Measurements from ENCODE around the gene PPP1R13L. TPM values are rescaled to one million over a fixed set of nuclear protein-coding genes. Genes with fewer than 3 reads are reported as not detected.
A peak's percentile ranks its signal among the peaks of the same experiment; 100 is the strongest.

PPP1R13L gene
- total and polyA plus RNA-seq, 2 of the 8 experiments (the other 6 are each of a cell fraction or from before 2014, with no cell fraction given), result 9.1 to 15.3 TPM

DNA sequence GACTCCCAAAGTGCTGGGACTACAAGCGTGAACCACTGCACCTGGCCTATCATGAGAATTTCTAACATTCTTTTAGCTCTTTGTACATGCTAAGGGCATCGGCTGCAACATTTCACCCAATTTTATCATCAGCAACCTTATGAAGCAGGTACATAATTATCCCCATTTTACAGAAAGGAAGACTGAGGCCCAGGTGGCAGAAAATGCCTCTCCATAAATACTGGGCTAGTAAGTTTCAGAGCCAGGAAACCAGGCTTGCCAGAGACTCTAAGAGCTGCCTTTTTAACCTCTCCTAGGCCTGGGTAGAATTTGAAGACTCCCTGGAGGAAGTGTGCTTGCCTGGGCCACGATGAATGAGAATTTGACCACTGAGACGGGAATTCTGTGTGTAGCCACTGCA lies 36.7 kb downstream of the PPP1R13L start:
- Histone ChIP-seq H3K9ac (replicated peaks in 1 of 4; ENCODE audit: extremely low read depth in 1 of 4, low read depth in 3 of 4, low read length in 3 of 4) (no peak overlapping the region), H4K8ac (ENCODE audit: extremely low read depth, insufficient read depth, low read length) (no peak overlapping the region), H3K4me2 (ENCODE audit: insufficient read depth in 1 of 2, low read depth in 2 of 2, low read length in 2 of 2) (peak overlapping the region in 1 of 2 experiments; percentile 86; a peak in 1 of 4 replicates), H3K18ac (ENCODE audit: extremely low read depth, low read length) (no peak overlapping the region), H3K9me3 (ENCODE audit: insufficient read depth in 2 of 2, low read depth in 1 of 2, low read length in 1 of 2) (no peaks in the 10 kb centered on the region), H4K20me1 (replicated peaks in 1 of 2; ENCODE audit: control insufficient read depth in 1 of 2, insufficient read depth in 2 of 2, low read length in 2 of 2) (peaks cover 5 to 14% of the 10 kb centered on the region in 2 experiments), H2AK5ac (ENCODE audit: low read depth, low read length) (no peak overlapping the region), H3K79me2 (ENCODE audit: control insufficient read depth in 1 of 2, insufficient read depth in 2 of 2, low read length in 2 of 2) (peaks cover 0 to 14% of the 10 kb centered on the region in 2 experiments; a peak in 1 of 4 replicates), H2BK20ac (ENCODE audit: low read length) (no peak overlapping the region), H2AFZ (ENCODE audit: low read length) (no peak overlapping the region), H3K79me1 (ENCODE audit: low read depth, low read length) (peaks cover 6% of the 10 kb centered on the region; the same call in 1 of the 2 replicates), H3K27ac (ENCODE audit: low read depth, low read length) (no peak overlapping the region), H3K23ac (ENCODE audit: insufficient read length) (no peak overlapping the region), H3K36me3 (ENCODE audit: control insufficient read depth in 2 of 4, insufficient read depth in 4 of 4, low read length in 3 of 4) (peaks cover 6 to 41% (median 19%) of the 10 kb centered on the region in 4 experiments; a peak in 7 of 8 replicates), H2BK5ac (ENCODE audit: low read depth, low read length) (no peak overlapping the region), H3K4ac (replicated peaks; ENCODE audit: insufficient read length, low read depth, low read length) (no peak overlapping the region), H3K23me2 (ENCODE audit: low read depth, low read length) (no peaks in the 10 kb centered on the region), H3K14ac (ENCODE audit: insufficient read length) (no peak overlapping the region), H3K4me3 (ENCODE audit: extremely low read depth in 1 of 4, insufficient read depth in 2 of 4, low read depth in 3 of 4, low read length in 4 of 4) (no peak overlapping the region), H3K27me3 (replicated peaks in 1 of 4; ENCODE audit: control insufficient read depth in 3 of 4, extremely low read depth in 1 of 4, insufficient read depth in 3 of 4, low read length in 3 of 4) (no peaks in the 10 kb centered on the region), H4K91ac (replicated peaks; ENCODE audit: insufficient read length, low read length) (no peak overlapping the region), H3K56ac (replicated peaks; ENCODE audit: insufficient read length, low read depth, low read length) (no peak overlapping the region), H3K4me1 (replicated peaks in 1 of 4; ENCODE audit: control insufficient read depth in 3 of 4, insufficient read depth in 4 of 4, low read length in 3 of 4) (peaks cover 0 to 3% (median 0%) of the 10 kb centered on the region in 4 experiments; a peak in 4 of 7 replicates), H2BK12ac (ENCODE audit: low read depth, low read length) (no peak overlapping the region), H2BK15ac (ENCODE audit: low read length) (no peak overlapping the region), H2BK120ac (replicated peaks; ENCODE audit: low read depth, low read length) (no peak overlapping the region), H4K5ac (ENCODE audit: insufficient read length, low read depth, low read length) (no peak overlapping the region)
- ChIA-PET POLR2A (ENCODE audit: partially characterized antibody) (interaction anchor here (0.7 to 5.8 kb wide), 5 partner anchors 14 to 111 kb away, joined by 3 to 36 read pairs (median 7); no protein-coding TSS in a partner anchor), CTCF (ENCODE audit: partially characterized antibody) (interaction anchor here (0.6 to 2.5 kb wide), 12 partner anchors 10 to 296 kb away, joined by 3 to 9 read pairs (median 3); partner anchors contain the start of gene PPP1R13L)
- FAIRE-seq (no peak), DNase-seq (ENCODE audit: low read depth in 1 of 2, low spot score in 2 of 2) (no peak)
- 82% methylated on average over 4 of the region's 4 CpGs; no CpG with 5 or more reads in 1 of the 2 experiments for WGBS, 2 experiments (ENCODE audit: extremely low coverage in 1 of 2, insufficient coverage in 1 of 2, insufficient read length in 1 of 2, insufficient replicate concordance in 2 of 2, low coverage in 1 of 2, low lambda C conversion rate in 2 of 2, missing lambda C conversion rate in 1 of 2)
- TF ChIP-seq PHF8 (conservative IDR thresholded peaks at IDR 0.05; ENCODE audit: low read depth, low read length) (no peak), HDAC2 (IDR thresholded peaks at IDR 0.05; ENCODE audit: borderline replicate concordance in 1 of 2, low read depth in 2 of 2, low read length in 2 of 2) (peak in 1 of 2 experiments; percentile 57; a peak in 1 of 4 replicates), KDM1A (IDR thresholded peaks at IDR 0.05; ENCODE audit: borderline replicate concordance, low read length) (peak; percentile 65; the same call in 1 of the 2 replicates)
